HG02943 (cell line): ENCODE results near the gene ATOH8.

Experiments used
- ATAC-seq: cut with Tn5 transposase; IDR thresholded peaks from one replicate; pipeline ENCODE4 v1.9.1; 2021; ENCODE audit warnings: mild to moderate bottlenecking, low read depth, moderate library complexity; ENCODE audit not compliant: unreplicated experiment

Gene ATOH8

GRCh38 chr2:85780316-85781012 is 26.7 kb downstream of the ATOH8 start:
- no peak for ATAC-seq

- no peak for ATAC-seq
Observed at GRCh38 chr2:85781013-85781332, 27.2 kb downstream of the ATOH8 start.

- no peak for ATAC-seq
Observed at GRCh38 chr2:85783796-85784195, 30.0 kb downstream of the ATOH8 start.

GRCh38 chr2:85784474-85784986 is 30.7 kb downstream of the ATOH8 start:
- ATAC-seq = no peak

- ATAC-seq = no peak
Observed at GRCh38 chr2:85785027-85785822, 31.4 kb downstream of the ATOH8 start.

DNA sequence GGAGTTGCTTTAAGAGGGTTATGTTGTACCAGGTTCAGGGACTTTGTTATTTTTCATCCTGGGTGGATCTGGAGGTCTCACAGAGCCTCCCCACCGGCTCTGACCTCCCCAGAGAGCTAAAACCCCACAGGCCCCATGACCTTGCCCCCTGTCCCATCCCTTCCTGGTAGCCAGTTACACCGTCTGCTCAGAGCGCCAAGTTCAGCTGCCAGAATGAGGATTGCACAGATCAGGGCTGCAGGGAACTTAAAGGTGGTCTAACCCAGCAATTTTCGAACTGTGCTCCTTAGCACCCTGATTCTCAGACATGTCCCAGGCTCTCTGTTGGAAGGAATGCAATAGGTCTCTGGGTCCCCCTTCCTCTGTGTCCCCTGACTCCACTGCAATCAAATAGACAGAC is 32.1 kb downstream of the ATOH8 start:
- ATAC-seq = no peak

GRCh38 chr2:85786444-85786843 is 32.7 kb downstream of the ATOH8 start:
- ATAC-seq = no peak

DNA sequence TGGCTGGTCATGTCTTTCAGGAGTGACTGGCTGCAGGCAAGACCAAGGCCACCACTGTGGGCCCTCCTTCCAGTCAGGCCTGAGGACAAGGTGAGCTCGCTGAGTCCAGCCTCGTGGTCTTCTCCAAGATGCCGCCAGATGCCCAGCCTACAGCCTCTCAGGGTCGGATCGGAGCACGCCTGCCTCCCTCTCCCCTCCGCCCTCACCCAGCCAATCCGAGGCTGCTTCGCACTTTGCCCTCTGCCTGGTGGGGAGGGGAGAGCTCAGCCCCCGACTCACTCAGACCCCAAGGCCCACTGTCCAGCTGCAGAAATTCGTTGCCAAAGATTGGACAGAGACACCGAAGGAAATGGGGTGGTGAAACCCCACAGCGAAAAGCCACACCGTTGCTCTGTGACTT is 33.1 kb downstream of the ATOH8 start:
- no peak for ATAC-seq

DNA sequence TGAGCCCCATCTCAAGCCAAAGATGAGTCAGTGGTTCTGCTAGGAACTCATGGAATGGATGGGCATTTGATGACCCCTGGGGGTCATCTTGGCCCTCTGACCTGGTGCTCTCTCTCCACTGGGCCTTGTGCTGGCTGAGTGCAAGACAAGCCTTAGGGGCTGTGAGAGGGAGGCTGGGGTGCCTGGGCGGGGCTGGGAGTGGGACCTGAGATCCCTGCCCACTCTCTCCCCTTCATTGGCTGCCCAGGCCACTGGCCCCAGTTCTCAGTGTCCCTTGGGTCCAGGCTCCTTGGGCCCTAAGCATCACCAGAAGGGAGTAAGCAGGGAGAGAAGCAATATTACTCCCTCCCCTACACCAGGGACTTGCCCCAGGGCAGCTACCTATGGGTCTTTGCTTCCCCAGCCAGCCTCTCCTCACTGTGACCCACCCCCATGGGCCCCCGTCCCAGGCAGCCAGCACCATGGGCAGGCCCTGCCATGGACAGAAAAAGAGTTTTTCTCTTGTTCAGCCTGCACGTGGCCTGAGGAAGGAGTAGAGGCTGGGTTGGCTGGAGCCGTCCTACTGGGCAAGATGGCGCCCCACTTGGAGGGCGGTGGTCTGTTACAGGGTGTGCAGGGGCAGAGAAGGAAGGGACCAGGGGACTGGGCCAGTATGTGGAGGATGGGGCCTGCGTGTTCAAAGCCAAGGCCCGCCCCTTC is 33.6 kb downstream of the ATOH8 start:
- no peak for ATAC-seq

- no peak for ATAC-seq
Observed at GRCh38 chr2:85787981-85788340, 34.2 kb downstream of the ATOH8 start.

DNA sequence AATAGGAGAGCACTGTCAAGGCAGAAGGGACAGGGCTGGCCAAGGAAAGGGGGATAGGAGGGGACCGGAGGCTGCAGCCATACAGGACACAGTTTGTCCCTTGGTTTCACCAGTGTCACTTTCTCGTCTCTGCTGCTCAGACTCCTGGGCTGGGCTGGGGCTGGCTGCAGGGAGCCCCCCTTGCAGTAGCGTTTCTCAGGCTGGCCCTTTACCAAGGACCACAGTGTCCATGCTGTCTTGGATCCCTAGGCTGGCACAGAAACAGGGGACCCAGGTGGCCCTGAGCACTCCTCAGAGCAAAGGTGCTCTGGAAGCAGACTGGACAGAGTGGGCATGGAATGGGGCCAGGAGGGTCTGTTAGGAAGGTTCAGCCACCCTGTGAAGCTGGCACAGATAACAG is 34.8 kb downstream of the ATOH8 start:
- ATAC-seq = no peak

- no peak for ATAC-seq
Observed at GRCh38 chr2:85789271-85789670, 35.5 kb downstream of the ATOH8 start.

GRCh38 chr2:85790032-85790431 is 36.2 kb downstream of the ATOH8 start:
- ATAC-seq = no peak

DNA sequence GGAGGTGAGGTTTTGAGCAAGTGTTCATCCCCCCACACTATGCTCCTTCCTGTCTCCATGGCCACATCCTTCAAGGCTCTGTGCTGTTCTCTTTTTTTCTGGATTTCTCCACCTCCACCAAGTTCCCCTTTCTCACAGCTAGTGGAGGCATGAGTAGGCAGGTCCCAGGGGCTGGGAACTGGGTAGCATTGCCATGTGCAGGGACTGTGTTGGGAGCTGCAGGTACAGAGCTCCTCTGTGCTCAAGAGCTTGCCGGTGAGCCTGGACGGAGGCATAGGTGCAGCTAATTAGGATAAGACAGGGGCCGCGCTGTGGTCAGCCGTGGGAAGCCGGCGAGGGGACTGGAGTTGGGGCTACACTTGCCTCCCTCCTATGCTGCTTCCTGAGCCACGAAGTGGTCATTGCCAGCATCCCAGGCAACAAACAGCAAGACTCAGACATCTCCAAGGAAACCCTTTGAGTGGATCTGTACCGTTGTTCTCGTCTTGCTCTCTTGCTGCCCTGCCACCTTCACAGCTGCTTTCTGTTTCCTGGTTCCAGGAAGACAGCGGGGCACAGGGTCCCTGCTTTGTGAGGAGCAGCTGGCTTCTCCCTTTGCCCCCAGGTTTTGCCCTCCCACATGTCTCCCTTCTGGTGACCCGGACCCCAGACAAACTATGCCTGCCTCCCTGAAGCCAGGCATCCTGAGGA is 36.9 kb downstream of the ATOH8 start:
- no peak for ATAC-seq

- no peak for ATAC-seq
Observed at GRCh38 chr2:85791704-85792565, 38.1 kb downstream of the ATOH8 start.

GRCh38 chr2:85792783-85793441 is 39.1 kb downstream of the ATOH8 start:
- ATAC-seq = no peak

DNA sequence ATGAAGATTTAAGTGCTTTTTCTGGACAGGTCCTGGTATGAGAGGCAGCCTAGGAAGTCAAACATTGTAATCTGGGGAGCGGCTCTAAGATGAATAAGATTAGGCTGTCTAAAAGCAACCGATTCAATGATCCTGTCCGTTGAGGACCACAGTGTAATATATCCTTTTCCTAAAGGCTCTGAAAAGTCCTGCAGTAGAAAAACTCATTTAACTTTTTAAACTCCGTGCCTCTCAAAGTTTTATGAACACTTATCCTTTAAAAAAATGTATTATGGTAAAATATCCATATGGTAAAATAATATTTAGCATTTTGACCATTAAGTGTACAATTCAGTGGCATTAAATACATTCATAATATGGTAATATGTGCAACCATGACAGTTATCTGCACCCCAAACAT is 39.8 kb downstream of the ATOH8 start:
- no peak for ATAC-seq

DNA sequence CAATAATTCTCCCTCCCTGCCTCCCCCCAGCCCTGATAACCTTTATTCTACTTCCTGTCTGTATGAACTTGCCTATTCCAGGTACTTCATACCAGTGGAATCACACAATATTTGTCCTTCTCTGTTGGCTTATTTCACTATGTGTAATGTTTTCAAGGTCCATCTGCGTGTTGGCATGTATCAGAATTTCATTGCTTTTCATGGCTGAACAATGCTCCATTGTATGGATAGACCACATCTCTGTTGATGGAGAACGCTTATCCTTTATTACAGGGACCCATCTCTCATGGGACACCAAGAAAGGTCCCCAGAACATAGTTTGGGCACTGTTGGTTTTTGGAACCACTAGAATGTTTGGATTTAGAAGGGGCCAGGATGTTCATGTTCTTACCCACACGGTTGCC is 40.2 kb downstream of the ATOH8 start:
- ATAC-seq = no peak

DNA sequence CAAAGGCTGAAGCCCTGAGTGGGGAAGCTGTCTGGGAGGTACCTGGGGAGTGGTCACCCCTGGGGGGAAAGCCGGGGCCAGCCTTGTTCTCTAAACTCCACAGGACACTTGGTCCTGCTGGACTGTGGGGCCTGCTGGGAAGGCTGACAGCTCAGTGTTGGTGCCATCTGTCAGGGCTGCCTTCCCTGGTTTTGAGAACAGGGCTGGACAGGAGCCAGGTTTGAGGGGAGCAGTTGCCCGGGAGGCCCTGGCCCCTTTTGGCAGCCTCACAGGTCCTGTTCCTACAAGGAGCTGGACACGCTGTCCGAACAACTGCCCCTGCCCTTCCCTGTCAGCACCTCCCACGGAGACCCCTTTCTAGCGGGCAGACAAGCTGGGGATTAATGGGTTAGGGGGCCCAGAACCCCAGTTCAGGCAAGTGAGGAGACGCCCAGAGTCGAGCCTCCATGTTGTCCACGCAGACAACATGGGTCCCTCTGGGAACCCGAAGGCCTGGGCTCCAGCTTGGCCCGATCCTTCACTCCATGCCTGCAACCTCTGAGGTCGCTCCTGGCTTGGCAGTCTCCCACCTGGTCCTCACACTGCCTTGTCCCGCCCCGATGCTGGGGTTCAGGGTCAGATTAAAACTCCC is 40.8 kb downstream of the ATOH8 start:
- ATAC-seq = no peak
